Parathyroid adenoma (tissue), 2 donors: ENCODE data around the gene PAIP1.
"Not testable (repeated sequence)": the region's sequence is repeated elsewhere in the genome, so short reads cannot be mapped to it uniquely, and the experiment has no call there.

ENCODE experiments used
- H2AFZ ChIP-seq: fragments of 300-600 bp; sonication (generic); one replicate; pipeline ENCODE4 v1.7.0; 2017; ENCODE audit warnings: antibody characterized with exemption, mild to moderate bottlenecking
- H3K27ac ChIP-seq: fragments of 300-600 bp; sonication (generic); one replicate; pipeline ENCODE4 v1.7.0; 2017
- H3K27me3 ChIP-seq: fragments of 300-600 bp; sonication (generic); one replicate; pipeline ENCODE4 v1.7.0; 2017; ENCODE audit warnings: low read length; ENCODE audit not compliant: control insufficient read depth, insufficient read depth
- H3K36me3 ChIP-seq: fragments of 300-600 bp; sonication (generic); one replicate; pipeline ENCODE4 v1.7.0; 2017; ENCODE audit warnings: low read length; ENCODE audit not compliant: control insufficient read depth, insufficient read depth
- H3K4me1 ChIP-seq: fragments of 300-600 bp; sonication (generic); one replicate; pipeline ENCODE4 v1.7.0; 2017; ENCODE audit warnings: control low read depth
- H3K4me2 ChIP-seq: fragments of 300-600 bp; sonication (generic); one replicate; pipeline ENCODE4 v1.7.0; 2017; ENCODE audit warnings: low read length
- H3K4me3 ChIP-seq: fragments of 300-600 bp; sonication (generic); one replicate; pipeline ENCODE4 v1.7.0; 2017; ENCODE audit warnings: low read depth, low read length
- H3K79me2 ChIP-seq: fragments of 300-600 bp; sonication (generic); one replicate; pipeline ENCODE4 v1.7.0; 2017; ENCODE audit warnings: control low read depth
- H3K9ac ChIP-seq: fragments of 300-600 bp; sonication (generic); one replicate; pipeline ENCODE4 v1.7.0; 2017; ENCODE audit warnings: mild to moderate bottlenecking
- H3K9me3 ChIP-seq: fragments of 300-600 bp; sonication (generic); one replicate; pipeline ENCODE4 v1.7.0; 2017; ENCODE audit warnings: low read length; ENCODE audit not compliant: control insufficient read depth
- TF ChIP-seq, protein P1 (sequence below): fragments of 300-600 bp; sonication (generic); IDR thresholded peaks from one replicate; pipeline ENCODE4 v1.7.0; 2017; ENCODE audit warnings: antibody characterized with exemption, mild to moderate bottlenecking
- donor health status: primary hyperparathyroidism.

The PAIP1 gene

DNA sequence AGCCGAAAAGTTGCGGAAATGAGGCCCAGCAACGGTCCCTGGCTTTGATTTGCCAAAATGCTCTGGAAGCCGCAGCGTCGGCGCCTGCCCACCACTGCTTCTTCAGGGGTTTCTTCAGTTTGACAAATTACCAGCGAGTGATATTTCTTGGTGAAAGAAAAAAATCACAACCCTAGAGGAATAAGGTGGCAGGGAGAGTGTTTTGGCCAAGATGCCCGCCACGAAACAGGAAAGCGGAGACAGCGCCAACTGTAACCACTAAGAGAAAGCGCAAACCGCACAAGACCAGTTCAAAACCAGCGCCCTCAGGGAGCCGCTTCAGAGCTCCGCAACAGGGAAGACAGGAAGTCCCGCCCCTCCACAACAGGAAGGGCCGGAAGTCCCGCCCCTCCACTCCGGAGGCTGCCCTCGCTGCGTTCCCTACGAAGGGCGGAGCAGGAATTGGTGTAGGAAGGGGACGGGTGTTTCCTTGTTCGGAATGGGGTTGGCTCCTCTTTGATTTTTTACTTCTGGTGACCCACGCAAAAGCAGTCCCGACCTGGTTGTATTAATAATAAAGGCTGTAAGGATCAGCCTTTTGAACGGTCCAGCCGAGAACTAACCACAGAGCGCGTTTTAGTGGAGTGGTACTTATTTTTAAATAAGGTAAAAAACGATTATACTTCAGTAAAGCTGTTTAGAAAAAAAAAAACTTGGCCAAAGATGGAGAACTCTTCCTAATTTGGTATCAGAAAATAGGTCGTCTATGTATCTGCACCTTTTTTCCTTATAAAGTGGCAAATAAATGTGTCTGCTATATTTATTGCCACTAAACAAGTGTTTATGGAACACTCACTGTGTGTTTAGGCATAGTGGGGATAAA is 41.8 kb downstream of the PAIP1 start, which contains the start of gene C5orf34:
TSS of gene C5orf34 (minus strand) at position 333 of the 862 bp plus-strand sequence. CDS start 5,809 bp downstream, outside the sequence.
- Histone ChIP-seq H2AFZ (peak within 1 kb of the TSS; percentile 86), H3K79me2 (no peaks in the 10 kb centered on the region), H3K9me3 (no peaks in the 10 kb centered on the region), H3K4me1 (peaks cover 9% of the 10 kb centered on the region), H3K4me2 (peak within 1 kb of the TSS; percentile 94), H3K27me3 (no peaks in the 10 kb centered on the region), H3K9ac (peak within 1 kb of the TSS; percentile 15), H3K36me3 (no peaks in the 10 kb centered on the region), H3K4me3 (peak within 1 kb of the TSS; percentile 79), H3K27ac (peak within 1 kb of the TSS; percentile 70)
- TF ChIP-seq, protein P1, sequence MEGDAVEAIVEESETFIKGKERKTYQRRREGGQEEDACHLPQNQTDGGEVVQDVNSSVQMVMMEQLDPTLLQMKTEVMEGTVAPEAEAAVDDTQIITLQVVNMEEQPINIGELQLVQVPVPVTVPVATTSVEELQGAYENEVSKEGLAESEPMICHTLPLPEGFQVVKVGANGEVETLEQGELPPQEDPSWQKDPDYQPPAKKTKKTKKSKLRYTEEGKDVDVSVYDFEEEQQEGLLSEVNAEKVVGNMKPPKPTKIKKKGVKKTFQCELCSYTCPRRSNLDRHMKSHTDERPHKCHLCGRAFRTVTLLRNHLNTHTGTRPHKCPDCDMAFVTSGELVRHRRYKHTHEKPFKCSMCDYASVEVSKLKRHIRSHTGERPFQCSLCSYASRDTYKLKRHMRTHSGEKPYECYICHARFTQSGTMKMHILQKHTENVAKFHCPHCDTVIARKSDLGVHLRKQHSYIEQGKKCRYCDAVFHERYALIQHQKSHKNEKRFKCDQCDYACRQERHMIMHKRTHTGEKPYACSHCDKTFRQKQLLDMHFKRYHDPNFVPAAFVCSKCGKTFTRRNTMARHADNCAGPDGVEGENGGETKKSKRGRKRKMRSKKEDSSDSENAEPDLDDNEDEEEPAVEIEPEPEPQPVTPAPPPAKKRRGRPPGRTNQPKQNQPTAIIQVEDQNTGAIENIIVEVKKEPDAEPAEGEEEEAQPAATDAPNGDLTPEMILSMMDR = no peak

DNA sequence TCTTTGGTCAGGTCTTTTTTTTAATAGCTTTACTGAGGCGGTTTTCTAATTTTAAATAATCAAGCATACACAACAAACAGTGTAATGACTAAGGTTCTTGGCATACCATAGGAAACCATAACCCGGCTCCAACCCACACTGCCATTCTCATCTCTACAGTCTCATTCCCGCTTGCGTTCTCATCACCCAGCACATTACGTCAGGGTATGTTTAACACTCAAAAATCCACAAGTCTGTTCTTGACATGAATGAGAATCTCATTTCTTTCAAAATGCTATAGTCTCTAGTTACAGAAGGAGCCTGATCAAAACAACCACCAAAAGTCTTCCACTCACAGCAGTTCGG is 42.4 kb downstream of the PAIP1 start:
- H2AFZ ChIP-seq = peak overlapping the region; percentile 86
- H3K4me2 ChIP-seq = peak overlapping the region; percentile 79
- no peaks in the 10 kb centered on the region for H3K9me3 ChIP-seq
- no peaks in the 10 kb centered on the region for H3K79me2 ChIP-seq
- H3K4me3 ChIP-seq = peak overlapping the region; percentile 79
- TF ChIP-seq, protein P1 = no peak
- H3K27me3 ChIP-seq = no peaks in the 10 kb centered on the region
- peak overlapping the region; percentile 15 for H3K9ac ChIP-seq
- H3K36me3 ChIP-seq = no peaks in the 10 kb centered on the region
- H3K4me1 ChIP-seq = peaks cover 9% of the 10 kb centered on the region
- peak overlapping the region; percentile 70 for H3K27ac ChIP-seq

DNA sequence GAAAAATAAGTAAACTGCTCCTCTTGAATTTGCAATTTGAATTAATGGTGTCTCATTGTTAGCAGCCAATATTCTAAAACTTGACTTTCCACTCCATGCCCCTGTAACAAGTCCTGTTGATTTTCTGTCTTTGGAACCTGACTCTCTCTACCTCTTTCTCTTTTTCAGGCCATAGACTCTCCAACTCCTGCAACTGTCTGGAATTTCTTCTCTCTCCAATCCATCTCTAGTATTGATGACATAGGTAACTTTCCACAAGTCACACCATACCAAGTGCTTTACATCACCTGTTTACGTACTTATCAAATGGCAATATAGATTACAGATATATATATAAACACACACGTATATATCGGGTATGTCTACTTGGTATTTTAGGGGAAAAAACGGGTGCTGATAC is 42.9 kb downstream of the PAIP1 start:
- Histone ChIP-seq H3K4me1 (peaks cover 9% of the 10 kb centered on the region), H2AFZ (no peak overlapping the region), H3K9me3 (no peaks in the 10 kb centered on the region), H3K27me3 (no peaks in the 10 kb centered on the region), H3K4me3 (no peak overlapping the region), H3K27ac (no peak overlapping the region), H3K9ac (no peak overlapping the region), H3K36me3 (no peaks in the 10 kb centered on the region), H3K4me2 (no peak overlapping the region), H3K79me2 (no peaks in the 10 kb centered on the region)
- TF ChIP-seq, protein P1 = no peak

DNA sequence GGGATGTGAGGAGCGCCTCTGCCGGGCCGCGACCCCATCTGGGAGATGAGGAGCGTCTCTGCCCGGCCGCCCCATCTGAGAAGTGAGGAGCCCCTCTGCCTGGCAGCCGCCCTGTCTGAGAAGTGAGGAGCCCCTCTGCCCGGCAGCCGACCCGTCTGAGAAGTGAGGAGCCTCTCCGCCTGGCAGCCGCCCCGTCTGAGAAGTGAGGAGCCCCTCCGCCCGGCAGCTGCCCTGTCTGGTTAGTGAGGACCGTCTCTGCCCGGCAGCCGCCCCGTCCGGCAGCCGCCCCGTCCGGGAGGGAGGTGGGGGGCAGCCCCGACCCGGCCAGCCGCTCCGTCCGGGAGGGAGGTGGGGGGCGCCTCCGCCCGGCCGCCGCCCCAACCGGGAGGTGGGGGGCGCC is 45.8 kb downstream of the PAIP1 start:
- H3K4me1 ChIP-seq, H3K4me2 ChIP-seq, H3K9ac ChIP-seq, H2AFZ ChIP-seq, H3K9me3 ChIP-seq, H3K4me3 ChIP-seq, H3K36me3 ChIP-seq, H3K79me2 ChIP-seq, H3K27ac ChIP-seq, H3K27me3 ChIP-seq: not testable (repeated sequence)

DNA sequence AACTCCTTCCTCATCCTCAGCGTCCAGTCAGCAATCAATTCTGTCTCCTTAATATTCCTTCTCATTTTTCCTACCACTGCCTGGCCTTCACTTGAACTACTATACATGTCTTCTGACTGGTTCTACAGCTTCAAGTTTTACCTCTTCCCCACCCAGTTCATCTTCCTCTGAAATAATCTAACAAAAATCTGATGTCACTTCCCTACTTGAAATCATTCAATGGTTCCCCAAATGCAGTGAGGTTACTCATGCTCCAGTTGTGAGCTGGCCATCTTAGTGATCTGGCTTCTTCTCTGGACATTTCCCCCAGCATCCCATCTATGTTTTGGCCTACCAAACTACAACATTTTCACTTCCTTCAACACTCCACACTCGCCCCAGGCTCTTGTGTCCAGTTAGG is 58.3 kb downstream of the PAIP1 start:
- H3K4me2 ChIP-seq = no peak overlapping the region
- TF ChIP-seq, protein P1 = no peak
- no peaks in the 10 kb centered on the region for H3K9me3 ChIP-seq
- H3K27me3 ChIP-seq = no peaks in the 10 kb centered on the region
- no peak overlapping the region for H3K9ac ChIP-seq
- H3K36me3 ChIP-seq = no peaks in the 10 kb centered on the region
- no peak overlapping the region for H2AFZ ChIP-seq
- H3K4me1 ChIP-seq = no peaks in the 10 kb centered on the region
- no peak overlapping the region for H3K27ac ChIP-seq
- no peak overlapping the region for H3K4me3 ChIP-seq
- no peaks in the 10 kb centered on the region for H3K79me2 ChIP-seq
